Activated CD4-positive, CD25-positive, alpha-beta regulatory T cell treated with anti-CD3 and anti-CD28 coated beads, Interleukin-2, amount 50 U/mL, for 24 hours (primary cell): Measurements from ENCODE around the gene DCTPP1.

Experiments used
- ATAC-seq, 2 donors: fragments of 150-1000 bp; cut with Tn5 transposase; one replicate each; pipeline ENCODE4 v1.10.0; 2021; ENCODE audit warnings: mild to moderate bottlenecking in 1 of 2, moderate library complexity in 1 of 2

The DCTPP1 gene

DNA sequence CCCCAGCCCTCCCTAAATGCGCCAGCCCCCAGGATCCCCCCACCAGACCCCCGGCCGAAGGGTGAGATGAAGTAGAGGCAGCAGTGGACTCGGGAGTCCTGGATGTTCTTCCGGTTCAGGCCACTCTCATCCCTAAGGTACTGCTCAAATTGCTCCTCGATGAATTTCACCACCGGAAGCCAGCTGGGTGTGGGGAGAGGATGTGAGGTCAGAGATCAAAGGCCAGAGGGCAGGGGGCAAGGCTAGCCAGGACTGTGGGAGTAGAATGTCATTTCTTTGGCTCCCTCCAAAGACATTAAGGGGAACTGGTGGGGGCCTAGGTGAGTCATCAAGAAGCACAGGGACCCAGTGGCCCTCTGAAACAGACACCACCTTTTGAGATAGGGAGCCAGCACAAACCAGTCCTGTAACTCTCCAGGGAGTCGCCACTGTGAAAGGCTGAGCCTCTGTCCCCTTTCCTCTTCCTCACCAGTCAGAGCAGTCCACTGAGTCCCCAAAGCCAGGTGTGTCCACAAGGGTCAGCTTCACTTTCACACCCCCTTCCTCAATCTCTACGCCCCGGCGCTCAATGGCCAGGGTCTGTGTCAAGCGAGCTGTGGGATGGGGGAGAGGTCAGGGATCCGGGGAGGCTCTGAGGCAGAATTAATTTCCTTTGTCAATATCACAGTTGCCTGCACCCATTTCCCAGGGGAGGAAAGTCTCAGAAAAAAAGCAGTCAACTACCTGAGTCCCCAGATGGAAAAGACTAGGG lies 48.4 kb downstream of the DCTPP1 start:
- no peak for ATAC-seq

DNA sequence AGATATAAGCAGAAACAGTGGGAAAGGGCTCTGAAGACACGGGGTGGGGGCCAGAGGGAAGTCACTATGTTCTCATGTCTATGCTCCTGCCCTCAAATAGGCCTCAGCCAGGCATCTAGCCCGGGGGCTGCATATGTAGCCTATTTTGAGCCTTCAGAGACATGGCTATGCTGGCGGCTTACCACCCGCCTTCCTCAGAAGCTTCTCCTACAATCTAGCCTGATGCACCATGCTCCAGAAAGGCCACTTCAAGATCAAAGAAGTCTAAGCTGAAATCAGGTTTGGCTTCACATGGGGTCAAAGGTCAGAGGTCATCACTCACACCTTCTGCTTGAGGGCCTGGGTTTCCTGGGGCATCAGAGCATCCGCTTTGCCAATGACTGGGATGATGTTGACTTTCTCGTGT lies 49.0 kb downstream of the DCTPP1 start:
- no peak for ATAC-seq

DNA sequence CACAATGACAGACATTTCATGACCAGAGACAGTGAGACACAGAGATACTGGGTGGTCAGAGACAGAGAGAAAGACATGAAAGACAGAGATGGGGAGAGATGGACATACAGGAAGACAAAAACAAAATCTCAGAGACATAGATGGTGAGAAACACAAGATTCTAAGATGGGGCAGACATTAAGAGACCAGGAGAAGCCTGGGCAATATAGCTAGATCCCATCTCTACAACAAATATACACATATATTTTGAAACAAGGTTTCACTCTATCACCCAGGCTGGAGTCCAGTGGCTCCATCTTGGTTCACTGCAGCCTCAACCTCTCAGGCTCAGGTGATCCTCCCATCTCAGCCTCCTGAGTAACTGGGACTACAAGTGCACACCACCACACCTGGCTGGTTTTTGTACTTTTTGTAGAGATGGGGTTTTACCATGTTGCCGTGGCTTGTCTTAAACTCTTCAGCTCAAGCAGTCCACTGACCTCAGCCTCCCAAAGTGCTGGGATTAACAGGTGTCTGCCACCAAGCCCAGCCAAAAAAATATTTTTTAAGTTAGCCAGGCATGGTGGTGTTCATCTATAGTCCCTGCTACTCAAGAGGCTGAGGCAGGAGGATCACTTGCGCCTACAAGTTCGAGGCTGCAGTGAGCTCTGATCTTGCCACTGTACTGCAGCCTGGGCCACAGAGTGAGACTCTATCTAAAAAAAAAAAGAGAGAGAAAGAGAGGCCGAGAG lies 49.6 kb downstream of the DCTPP1 start:
- no peak for ATAC-seq

DNA sequence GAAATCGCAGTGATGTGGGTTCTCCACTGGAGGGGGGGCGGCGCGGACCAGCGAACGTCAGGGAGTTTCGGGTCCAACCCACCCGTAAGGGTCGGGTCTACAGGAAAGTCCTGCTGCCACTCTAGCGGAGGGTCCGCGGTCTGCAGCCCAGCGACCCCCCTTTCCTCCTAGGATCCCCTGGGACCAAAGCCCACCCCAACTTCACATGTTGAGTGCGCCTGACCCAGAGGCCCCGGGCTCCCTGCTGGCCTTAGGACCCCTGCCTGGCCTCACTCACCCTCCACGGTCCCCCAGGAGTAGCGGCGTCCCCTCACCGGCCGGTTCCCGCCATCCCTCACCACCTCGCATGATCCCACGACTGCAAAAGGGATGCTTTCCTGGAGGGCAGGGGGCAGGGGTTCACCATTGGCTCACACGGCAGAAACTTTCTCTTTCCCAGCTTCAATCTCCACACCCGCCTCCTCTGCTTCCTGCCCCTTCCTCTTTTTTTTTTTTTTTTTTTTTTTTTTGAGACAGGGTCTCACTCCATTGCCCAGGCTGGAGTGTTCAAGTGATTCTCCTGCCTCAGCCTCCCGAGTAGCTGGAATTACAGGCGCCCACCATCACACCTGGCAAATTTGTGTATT lies 50.6 kb downstream of the DCTPP1 start:
- no peak for ATAC-seq

DNA sequence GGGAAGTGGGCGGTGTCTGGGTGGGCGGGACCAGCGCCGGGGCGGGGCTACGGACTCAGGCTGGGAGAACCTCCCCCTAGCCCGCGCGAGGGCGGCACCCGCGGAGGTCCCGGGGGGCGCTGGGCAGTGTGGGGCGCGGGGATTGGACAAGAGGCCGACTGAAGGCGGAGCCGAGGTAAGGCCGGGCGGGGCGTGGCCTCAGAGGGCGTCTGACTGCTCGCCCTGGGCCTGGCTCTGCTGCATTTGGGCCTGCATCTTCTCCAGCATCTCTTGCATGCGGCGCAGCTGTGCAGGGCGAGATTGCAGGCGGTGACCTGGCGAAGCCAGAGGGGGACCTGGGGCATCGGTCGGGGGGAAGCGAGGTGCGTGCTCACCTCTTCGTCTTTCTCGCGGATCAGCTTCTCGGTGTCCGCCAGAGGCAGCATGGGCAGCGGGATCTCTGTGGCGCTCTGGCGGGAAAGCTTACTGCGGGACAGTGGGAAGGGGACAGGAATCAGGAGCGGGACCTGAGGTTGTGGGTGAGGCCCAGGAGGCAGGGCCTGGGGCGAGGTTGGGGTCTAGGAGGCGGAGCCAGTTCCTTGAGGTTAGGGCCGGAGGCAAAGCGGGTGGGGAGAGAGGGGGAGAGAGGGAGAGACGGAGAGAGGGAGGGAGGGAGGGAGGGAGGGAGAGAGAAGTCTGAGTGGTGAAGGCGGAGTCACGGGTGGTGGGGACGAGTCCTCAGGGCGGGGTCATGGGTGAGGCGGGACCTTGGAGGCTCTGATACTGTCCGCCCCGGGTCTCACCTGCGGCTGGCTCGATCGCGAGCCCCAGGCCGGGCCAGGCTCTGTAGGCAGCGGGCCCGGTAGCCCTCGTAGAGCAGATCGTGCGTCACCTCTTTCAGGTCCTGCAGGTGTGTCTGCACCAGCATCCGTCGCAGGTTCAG lies 51.3 kb downstream of the DCTPP1 start:
- ATAC-seq, result peak; percentile 88 to 92

DNA sequence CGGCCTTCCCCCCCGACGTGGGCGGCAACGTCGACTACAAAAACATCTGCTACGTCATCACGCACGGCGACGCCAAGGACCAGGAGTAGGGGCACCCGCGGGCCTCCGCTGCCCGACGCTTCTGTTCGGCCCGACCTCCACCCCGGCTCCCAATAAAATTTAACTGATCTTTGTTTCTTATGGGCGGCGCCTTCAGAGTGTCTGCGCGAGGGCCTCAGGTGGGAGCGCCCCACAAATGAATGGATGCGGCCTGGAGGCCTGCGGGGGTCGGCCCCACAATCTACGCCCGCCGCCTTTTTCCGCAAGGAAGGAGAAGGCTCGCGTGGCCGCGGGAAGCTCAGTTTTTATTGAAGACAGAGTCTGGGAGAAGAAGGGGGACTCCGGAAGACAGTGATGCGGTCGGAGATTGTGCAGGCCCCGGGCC lies 52.0 kb downstream of the DCTPP1 start:
- ATAC-seq, result peak; percentile 38 to 40

DNA sequence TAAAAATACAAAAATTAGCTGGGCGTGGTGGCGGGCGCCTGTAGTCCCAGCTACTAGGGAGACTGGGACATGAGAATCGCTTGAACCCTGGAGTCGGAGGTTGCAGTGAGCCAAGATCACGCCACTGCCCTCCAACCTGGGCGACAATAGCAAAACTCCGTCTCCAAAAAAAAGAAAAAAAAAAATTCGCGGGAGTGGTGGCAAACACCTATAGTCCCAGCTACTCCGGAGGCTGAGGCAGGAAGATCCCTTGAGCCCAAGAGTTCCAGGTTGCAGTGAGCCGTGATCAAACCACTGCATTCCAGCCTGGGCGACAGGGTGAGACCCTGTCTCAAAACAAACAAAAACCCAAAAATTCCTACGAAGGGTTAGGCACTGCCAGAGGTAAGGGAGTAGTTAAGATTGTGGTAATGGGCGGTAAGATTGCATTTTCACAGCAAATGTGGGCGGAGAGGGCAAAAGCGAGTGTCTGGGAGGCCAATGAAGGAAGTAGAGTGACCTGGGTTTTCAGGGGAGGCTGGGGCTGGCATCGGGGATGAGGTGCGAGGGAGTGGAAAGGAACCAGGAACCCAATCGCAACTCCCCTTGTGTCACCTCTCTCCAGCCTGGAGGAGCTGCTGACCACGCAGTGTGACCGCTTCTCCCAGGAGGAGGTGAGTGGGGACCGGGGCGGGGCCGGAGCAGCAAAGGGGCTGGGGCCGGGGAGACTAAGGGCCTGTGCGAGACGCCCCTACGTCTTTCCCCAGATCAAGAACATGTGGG lies 52.6 kb downstream of the DCTPP1 start:
- no peak for ATAC-seq

DNA sequence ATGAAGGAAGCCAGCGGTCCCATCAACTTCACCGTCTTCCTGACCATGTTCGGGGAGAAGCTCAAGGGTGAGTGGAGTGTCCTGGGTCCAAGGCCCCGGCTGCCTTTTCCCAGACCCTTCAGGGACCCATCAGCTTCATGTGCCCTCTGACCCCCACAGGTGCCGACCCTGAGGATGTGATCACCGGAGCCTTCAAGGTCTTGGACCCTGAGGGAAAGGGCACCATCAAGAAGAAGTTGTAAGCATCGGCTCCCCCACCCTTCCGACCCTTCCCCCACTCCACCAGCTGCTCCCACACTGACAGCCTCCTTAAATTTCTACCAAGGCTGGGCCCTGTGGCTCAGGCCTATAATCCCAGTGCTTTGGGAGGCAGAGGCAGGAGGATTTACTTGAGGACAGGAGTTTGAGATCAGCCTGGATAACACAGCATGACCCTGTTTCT lies 53.3 kb downstream of the DCTPP1 start:
- ATAC-seq, result no peak

DNA sequence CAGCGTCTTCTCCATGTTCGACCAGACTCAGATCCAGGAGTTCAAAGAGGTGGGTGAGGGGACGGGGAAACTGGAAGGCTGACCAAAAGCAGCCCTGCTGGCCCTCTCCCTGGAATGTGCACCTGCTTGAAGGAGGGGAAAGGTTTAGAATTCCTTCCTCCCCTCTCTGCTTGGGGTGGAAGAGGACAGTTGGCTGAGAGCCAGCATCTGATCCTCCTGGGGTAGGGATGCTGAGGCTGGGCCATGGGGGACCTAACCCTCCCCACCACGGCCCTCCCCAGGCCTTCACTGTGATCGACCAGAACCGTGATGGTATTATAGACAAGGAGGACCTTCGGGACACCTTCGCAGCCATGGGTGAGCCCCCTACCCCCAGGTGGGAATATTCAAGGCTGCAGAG lies 54.0 kb downstream of the DCTPP1 start:
- no peak for ATAC-seq

DNA sequence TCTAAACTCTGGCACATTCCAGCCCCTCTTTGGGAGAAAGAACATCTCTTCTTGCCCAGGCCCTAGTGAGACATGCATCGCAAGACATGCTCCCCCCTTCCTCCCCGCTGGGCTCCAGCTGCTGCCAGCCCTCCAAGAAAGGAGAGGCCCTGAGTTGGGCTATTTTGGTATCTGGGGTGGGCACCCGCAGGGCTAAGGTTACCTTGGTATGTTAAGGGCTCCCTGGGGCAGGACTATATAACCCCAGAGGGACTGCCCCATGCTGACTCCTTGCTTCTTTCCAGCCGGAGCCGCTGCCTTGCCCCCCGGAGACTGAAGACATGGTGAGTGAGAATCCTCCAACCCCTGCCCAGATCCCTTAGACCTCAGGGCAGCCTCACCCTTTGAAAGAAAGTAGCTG lies 55.3 kb downstream of the DCTPP1 start, which contains the start of gene MYL11:
Gene MYL11 (plus strand): TSS at position 265 of the 400 bp plus-strand sequence. CDS start 56 bp downstream, at position 321.
- no peak for ATAC-seq
